GM12873 (cell line): ENCODE measurements around the gene GPATCH1.

ENCODE experiments used
- TF ChIP-seq, protein P1 (sequence below): IDR thresholded peaks from 2 replicates; pipeline ENCODE4 v1.5.1; 2012; ENCODE audit warnings: low read depth, mild to moderate bottlenecking, moderate library complexity, low read length, control low read depth; ENCODE audit not compliant: insufficient read depth; ENCODE audit errors: missing control alignments

The GPATCH1 gene

DNA sequence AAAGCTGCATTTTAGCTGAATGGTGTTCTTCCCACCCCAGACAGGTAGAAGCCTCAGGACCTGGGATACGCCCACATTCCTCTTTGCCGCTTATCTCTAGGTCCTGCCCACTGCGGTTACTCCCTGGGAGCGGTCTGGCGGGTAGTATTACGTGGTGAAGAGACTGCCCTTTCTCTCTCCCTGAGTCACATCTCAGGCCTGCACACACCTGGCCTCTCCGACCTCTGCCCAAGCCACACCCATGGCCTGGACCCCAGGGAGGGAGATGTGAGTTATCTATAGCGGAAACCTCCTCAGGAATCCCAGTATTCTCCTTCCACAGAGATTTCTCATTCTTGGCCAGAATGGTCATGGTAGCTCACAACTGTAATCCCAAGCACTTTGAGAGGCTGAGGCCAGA lies 33.6 kb upstream of the GPATCH1 start:
- TF ChIP-seq, protein P1, sequence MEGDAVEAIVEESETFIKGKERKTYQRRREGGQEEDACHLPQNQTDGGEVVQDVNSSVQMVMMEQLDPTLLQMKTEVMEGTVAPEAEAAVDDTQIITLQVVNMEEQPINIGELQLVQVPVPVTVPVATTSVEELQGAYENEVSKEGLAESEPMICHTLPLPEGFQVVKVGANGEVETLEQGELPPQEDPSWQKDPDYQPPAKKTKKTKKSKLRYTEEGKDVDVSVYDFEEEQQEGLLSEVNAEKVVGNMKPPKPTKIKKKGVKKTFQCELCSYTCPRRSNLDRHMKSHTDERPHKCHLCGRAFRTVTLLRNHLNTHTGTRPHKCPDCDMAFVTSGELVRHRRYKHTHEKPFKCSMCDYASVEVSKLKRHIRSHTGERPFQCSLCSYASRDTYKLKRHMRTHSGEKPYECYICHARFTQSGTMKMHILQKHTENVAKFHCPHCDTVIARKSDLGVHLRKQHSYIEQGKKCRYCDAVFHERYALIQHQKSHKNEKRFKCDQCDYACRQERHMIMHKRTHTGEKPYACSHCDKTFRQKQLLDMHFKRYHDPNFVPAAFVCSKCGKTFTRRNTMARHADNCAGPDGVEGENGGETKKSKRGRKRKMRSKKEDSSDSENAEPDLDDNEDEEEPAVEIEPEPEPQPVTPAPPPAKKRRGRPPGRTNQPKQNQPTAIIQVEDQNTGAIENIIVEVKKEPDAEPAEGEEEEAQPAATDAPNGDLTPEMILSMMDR = no peak

DNA sequence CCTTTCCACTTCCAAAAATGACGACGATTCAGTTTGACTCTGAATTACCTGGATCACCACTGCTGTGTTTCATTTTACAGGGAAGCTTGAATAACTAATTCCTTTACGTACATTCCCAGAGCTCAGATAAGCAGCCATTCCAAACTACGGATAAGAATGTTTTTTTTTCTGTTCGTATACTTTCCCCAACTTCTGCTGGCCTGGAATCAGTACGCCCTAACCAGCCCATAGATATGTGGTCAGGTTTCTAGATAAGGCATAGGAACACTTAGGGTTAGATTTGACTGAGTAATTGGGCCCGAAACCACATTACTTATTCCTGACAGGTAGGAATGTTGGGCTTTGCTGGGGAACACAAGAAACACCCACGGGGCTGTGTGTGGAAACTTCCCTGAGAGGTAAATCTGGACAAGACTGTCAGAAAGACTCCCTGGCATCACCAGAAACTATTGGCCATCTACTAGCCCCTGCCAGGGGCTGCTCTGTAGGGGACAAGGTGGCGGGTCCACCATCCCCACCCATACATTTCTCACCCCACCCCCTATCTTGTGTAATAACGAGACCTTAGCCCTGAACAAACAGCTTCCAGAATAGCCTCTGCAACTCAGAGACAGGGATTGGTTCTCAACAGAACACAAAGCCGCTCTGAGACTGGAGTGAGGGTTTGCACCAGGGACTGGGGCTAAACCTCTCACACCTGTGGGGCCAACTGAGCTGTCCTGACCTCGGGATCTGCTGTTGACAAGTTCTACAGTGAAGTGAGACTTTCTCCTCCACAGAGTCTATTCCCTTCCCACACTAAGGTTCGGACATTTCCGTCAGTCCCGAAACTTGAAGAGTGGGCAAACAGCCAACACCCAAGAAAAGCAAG lies 31.9 kb upstream of the GPATCH1 start:
- TF ChIP-seq, protein P1 = no peak

DNA sequence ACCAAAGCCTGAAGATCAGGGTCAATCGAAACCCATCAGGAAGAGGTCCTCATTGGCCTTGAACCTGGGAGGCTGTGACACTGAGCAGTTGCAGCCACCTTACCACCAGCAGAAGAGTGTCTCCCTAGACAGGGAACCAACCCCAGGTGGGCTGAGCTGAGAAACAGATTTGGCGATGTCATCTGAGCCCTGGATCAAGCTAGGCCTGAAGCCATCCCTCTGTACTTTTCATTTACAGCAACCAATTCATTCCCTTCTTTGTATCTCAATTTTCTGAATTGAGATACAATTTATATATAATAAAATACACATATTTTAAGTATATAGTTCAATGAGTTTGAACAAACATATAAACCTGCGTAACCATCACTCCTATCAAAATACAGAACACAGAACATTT lies 30.9 kb upstream of the GPATCH1 start:
- TF ChIP-seq, protein P1 = no peak

DNA sequence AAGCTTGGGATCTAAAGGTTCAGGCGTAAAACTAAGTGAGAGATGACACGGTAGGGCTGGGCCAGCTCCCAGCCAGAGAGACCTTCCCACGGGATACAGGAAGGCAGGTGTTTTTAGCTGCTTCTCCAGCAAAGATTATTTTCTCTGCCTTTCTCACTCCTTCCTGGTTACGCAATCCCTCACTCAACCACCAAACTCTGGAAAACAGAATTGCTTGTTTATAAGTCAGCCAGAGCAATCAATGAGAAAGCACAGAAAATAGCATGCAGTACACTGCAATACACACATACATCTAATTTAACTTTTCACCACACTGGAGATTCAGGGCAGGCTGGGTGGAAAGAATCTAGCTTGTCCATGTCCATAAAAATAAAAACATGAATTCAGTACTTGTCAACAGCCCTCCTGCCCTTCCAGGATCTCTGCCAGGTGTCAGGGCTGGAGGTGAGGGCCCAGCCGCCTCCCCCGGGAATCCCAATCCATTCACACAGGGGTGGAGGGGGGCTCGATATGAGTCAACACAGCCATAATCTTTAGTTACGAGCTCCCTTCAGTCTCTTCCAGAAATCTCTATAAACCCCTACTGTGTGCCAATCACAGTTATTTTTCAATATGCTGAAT lies 28.5 kb upstream of the GPATCH1 start:
- TF ChIP-seq, protein P1 = no peak

- TF ChIP-seq, protein P1 = no peak
These were observed 26.4 kb upstream of the GPATCH1 start for GRCh38 chr19:33054623-33055022.

DNA sequence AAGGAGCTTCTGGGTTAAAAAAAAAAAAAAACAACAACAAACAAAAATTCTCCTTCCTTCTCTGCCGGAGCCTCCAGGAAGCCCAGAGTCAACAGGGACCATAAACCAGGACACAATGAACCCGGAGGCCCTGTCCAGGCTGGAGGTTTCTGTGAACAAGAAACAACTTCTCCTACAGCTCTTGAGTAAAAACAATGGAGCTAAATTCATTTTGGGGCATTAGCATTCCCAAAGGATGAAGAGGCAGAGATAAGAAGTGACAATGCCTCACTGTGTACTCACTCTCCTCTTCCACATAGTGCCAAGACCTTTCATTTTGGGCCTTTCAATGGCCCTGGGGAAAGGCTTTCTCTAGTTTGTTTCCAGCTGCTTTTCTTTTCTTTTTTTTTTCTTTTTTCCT lies 25.3 kb upstream of the GPATCH1 start:
- TF ChIP-seq, protein P1 = no peak

GRCh38 chr19:33060586-33060985 lies 20.4 kb upstream of the GPATCH1 start:
- TF ChIP-seq, protein P1 = no peak
